ENCODE measurements around the gene ATN1.
"Not testable (repeated sequence)": the region's sequence is repeated elsewhere in the genome, so short reads cannot be mapped to it uniquely, and the experiment has no call there.

Gene ATN1

GRCh38 chr12:6927379-6928021 is at the start of gene ATN1:
Gene ATN1, plus strand, starts transcription at chr12:6927959. Its CDS starts 6,043 bp downstream, at chr12:6934002.
- DNase-seq (ENCODE audit: low read depth, low spot score) = no peak

- not testable (repeated sequence) for DNase-seq (ENCODE audit: low read depth, low spot score)
These were observed 47.9 kb upstream of the ATN1 start for GRCh38 chr12:6879824-6880223.

- no peak for DNase-seq (ENCODE audit: low read depth, low spot score)
These were observed 44.5 kb upstream of the ATN1 start for GRCh38 chr12:6883252-6883651.

GRCh38 chr12:6883683-6884082 is 44.1 kb upstream of the ATN1 start:
- no peak for DNase-seq (ENCODE audit: low read depth, low spot score)

- no peak for DNase-seq (ENCODE audit: low read depth, low spot score)
These were observed 43.2 kb upstream of the ATN1 start for GRCh38 chr12:6884539-6884938.

GRCh38 chr12:6886206-6886999 is 41.4 kb upstream of the ATN1 start:
- DNase-seq (ENCODE audit: low read depth, low spot score) = not testable (repeated sequence)

GRCh38 chr12:6887460-6887859 is 40.3 kb upstream of the ATN1 start:
- DNase-seq (ENCODE audit: low read depth, low spot score) = no peak

- no peak for DNase-seq (ENCODE audit: low read depth, low spot score)
These were observed 39.4 kb upstream of the ATN1 start for GRCh38 chr12:6888360-6888759.

GRCh38 chr12:6888794-6889193 is 39.0 kb upstream of the ATN1 start:
- not testable (repeated sequence) for DNase-seq (ENCODE audit: low read depth, low spot score)

- not testable (repeated sequence) for DNase-seq (ENCODE audit: low read depth, low spot score)
These were observed 37.8 kb upstream of the ATN1 start for GRCh38 chr12:6889775-6890573.

- peak; percentile 95 for DNase-seq (ENCODE audit: low read depth, low spot score)
These were observed 36.7 kb upstream of the ATN1 start for GRCh38 chr12:6890789-6891645.

GRCh38 chr12:6891646-6892001 is 36.1 kb upstream of the ATN1 start:
- DNase-seq (ENCODE audit: low read depth, low spot score) = no peak

- DNase-seq (ENCODE audit: low read depth, low spot score) = not testable (repeated sequence)
These were observed 35.1 kb upstream of the ATN1 start for GRCh38 chr12:6892683-6893082.

- DNase-seq (ENCODE audit: low read depth, low spot score) = no peak
These were observed 33.4 kb upstream of the ATN1 start for GRCh38 chr12:6894321-6894720.

GRCh38 chr12:6896846-6897435 is 30.8 kb upstream of the ATN1 start:
- no peak for DNase-seq (ENCODE audit: low read depth, low spot score)

GRCh38 chr12:6899427-6899826 is 28.3 kb upstream of the ATN1 start:
- DNase-seq (ENCODE audit: low read depth, low spot score) = no peak

- no peak for DNase-seq (ENCODE audit: low read depth, low spot score)
These were observed 27.8 kb upstream of the ATN1 start for GRCh38 chr12:6899837-6900519.

- no peak for DNase-seq (ENCODE audit: low read depth, low spot score)
These were observed 25.3 kb upstream of the ATN1 start for GRCh38 chr12:6902448-6902847.

- no peak for DNase-seq (ENCODE audit: low read depth, low spot score)
These were observed 24.0 kb upstream of the ATN1 start for GRCh38 chr12:6903722-6904121.

All from activated CD4-positive, CD25-positive, alpha-beta regulatory T cell treated with anti-CD3 and anti-CD28 coated beads, Interleukin-2, amount 50 U/mL, for 16 hours (primary cell).